Measurements from ENCODE around the gene ABLIM2.

GRCh38 chr4:7980036-7980435, 178.6 kb downstream of the ABLIM2 start:
- TF ChIP-seq CTCF (IDR thresholded peaks at IDR 0.05 in 2 of 3, conservative IDR thresholded peaks at IDR 0.05 in 1 of 3; ENCODE audit: borderline replicate concordance in 1 of 3, insufficient read depth in 1 of 3, low read depth in 2 of 3, low read length in 2 of 3) (no peak), ZFX (IDR thresholded peaks at IDR 0.05) (no peak), POLR2A (IDR thresholded peaks at IDR 0.05; ENCODE audit: borderline replicate concordance, extremely low read depth, insufficient read depth, insufficient read length) (no peak), EZH2phosphoT487 (IDR thresholded peaks at IDR 0.05; ENCODE audit: borderline replicate concordance) (no peak), POLR2AphosphoS5 (IDR thresholded peaks at IDR 0.05; ENCODE audit: low read depth, low read length) (no peak), CBX3 (IDR thresholded peaks at IDR 0.05; ENCODE audit: low read depth) (no peak), CEBPB (IDR thresholded peaks at IDR 0.05; ENCODE audit: low read depth) (no peak), SP1 (IDR thresholded peaks at IDR 0.05; ENCODE audit: low read depth) (no peak), YY1 (IDR thresholded peaks at IDR 0.05; ENCODE audit: extremely low read depth, insufficient replicate concordance, low read depth, low read length) (no peak), ZNF274 (IDR thresholded peaks at IDR 0.05; ENCODE audit: low read depth, low read length) (no peak)
